Measurements from ENCODE around the gene GPD2. TPM values are rescaled to one million over a fixed set of nuclear protein-coding genes. Genes with fewer than 3 reads are reported as not detected.

Gene GPD2
- total RNA-seq, 2 donors from 2014 or later = 26.6 to 95.3 TPM

- Histone ChIP-seq H3K27ac (no peak overlapping the region), H3K27me3 (replicated peaks; ENCODE audit: insufficient read depth) (no peaks in the 10 kb centered on the region), H3K9me3 (no peaks in the 10 kb centered on the region), H3K36me3 (peaks cover 0 to 4% of the 10 kb centered on the region in 2 donors), H3K4me3 (no peak overlapping the region), H3K4me1 (replicated peaks) (no peaks in the 10 kb centered on the region)
- intact Hi-C loops (cut with DNase I) = no loop called here
- 96% methylated on average over 3 of the region's 3 CpGs for WGBS
- TF ChIP-seq CTCF (IDR thresholded peaks at IDR 0.05) = no peak
- no peak for TF ChIP-seq POLR2AphosphoS5 (IDR thresholded peaks at IDR 0.05)
- TF ChIP-seq POLR2A (IDR thresholded peaks at IDR 0.05) = no peak
- DNase-seq (ENCODE audit: low spot score) = no peak
Observed at GRCh38 chr2:156561326-156561725, 125.1 kb downstream of the GPD2 start.

- Histone ChIP-seq H3K9me3 (no peaks in the 10 kb centered on the region), H3K4me1 (replicated peaks) (no peaks in the 10 kb centered on the region), H3K27me3 (replicated peaks; ENCODE audit: insufficient read depth) (no peaks in the 10 kb centered on the region), H3K27ac (no peak overlapping the region), H3K36me3 (peaks cover 0 to 4% of the 10 kb centered on the region in 2 donors), H3K4me3 (no peak overlapping the region)
- DNase-seq (ENCODE audit: low spot score) = no peak
- 37% methylated on average over 1 of the region's 1 CpG for WGBS
- TF ChIP-seq CTCF (IDR thresholded peaks at IDR 0.05) (no peak), POLR2AphosphoS5 (IDR thresholded peaks at IDR 0.05) (no peak), POLR2A (IDR thresholded peaks at IDR 0.05) (no peak)
- intact Hi-C loops (cut with DNase I) = no loop called here
Observed at GRCh38 chr2:156562124-156562523, 125.9 kb downstream of the GPD2 start.

GRCh38 chr2:156563994-156564753, 128.0 kb downstream of the GPD2 start:
- H3K4me3 ChIP-seq = no peak overlapping the region
- TF ChIP-seq POLR2A (IDR thresholded peaks at IDR 0.05) (no peak), POLR2AphosphoS5 (IDR thresholded peaks at IDR 0.05) (no peak), CTCF (IDR thresholded peaks at IDR 0.05) (no peak)
- no peaks in the 10 kb centered on the region for H3K4me1 ChIP-seq (replicated peaks)
- WGBS = 89% methylated on average over 4 of the region's 4 CpGs
- no peaks in the 10 kb centered on the region for H3K27me3 ChIP-seq (replicated peaks; ENCODE audit: insufficient read depth)
- no peak for DNase-seq (ENCODE audit: low spot score)
- H3K9me3 ChIP-seq = no peaks in the 10 kb centered on the region
- no peak overlapping the region for H3K27ac ChIP-seq
- intact Hi-C loops (cut with DNase I) = no loop called here
- H3K36me3 ChIP-seq = no peaks in the 10 kb centered on the region

- Histone ChIP-seq H3K36me3 (no peaks in the 10 kb centered on the region), H3K4me3 (no peak overlapping the region), H3K27me3 (replicated peaks; ENCODE audit: insufficient read depth) (no peaks in the 10 kb centered on the region), H3K9me3 (no peaks in the 10 kb centered on the region), H3K27ac (no peak overlapping the region), H3K4me1 (replicated peaks) (no peaks in the 10 kb centered on the region)
- no peak for DNase-seq (ENCODE audit: low spot score)
- intact Hi-C loops (cut with DNase I) = no loop called here
- TF ChIP-seq CTCF (IDR thresholded peaks at IDR 0.05) (no peak), POLR2AphosphoS5 (IDR thresholded peaks at IDR 0.05) (no peak), POLR2A (IDR thresholded peaks at IDR 0.05) (no peak)
- WGBS = 71% methylated on average over 5 of the region's 5 CpGs
Observed at GRCh38 chr2:156565066-156565710, 129.0 kb downstream of the GPD2 start.

All from prostate gland (tissue), 2 donors.